ENCODE results near the gene FLNB.

The FLNB gene

DNA sequence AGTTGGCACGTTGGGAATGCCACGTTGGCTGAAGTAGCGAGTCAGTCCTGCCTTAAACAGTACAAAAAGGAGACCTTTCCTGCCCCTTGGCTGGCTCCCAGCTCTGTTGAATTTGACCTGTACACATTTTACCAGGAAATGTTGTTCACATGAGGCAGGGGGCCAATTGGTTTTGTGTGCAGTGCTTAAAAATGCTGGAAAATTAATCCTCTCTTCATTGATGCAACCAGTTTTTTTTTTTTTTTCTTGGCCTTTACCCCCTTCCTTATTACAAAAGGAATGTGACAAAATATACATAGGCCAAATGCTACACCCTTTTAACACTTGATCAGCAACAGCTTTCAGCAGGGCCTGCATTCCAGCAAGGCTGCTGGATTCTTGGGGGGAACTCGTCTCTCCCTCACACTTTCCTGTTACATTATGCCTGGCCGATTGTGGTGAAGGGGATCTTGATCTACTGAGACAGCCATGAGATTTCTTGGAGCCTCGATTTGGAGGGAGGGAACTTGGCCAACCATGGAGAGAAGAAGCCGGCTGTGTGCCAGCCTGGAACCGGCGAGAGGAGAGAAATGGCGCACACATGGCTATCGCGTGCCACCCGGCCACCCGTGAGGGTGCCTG lies 109.4 kb downstream of the FLNB start:
- peaks cover 0 to 81% of the 10 kb centered on the region in 2 experiments; a peak in 2 of 3 replicates for H3K36me3 ChIP-seq (ENCODE audit: control insufficient read depth in 2 of 2, insufficient read depth in 1 of 2, low read length in 2 of 2)
- H3K27ac ChIP-seq (ENCODE audit: extremely low read depth, low read depth, low read length) = no peak overlapping the region
- CTCF ChIA-PET = no interaction called here
- TF ChIP-seq ZNF473 (tag by site-specific recombination; IDR thresholded peaks at IDR 0.05) (no peak), BCL11B (tag by site-specific recombination; IDR thresholded peaks at IDR 0.05; ENCODE audit: low read depth) (no peak), HOXD13 (CRISPR knock-in tag; IDR thresholded peaks at IDR 0.05; ENCODE audit: borderline replicate concordance) (no peak), SP3 (tag by site-specific recombination; IDR thresholded peaks at IDR 0.05) (no peak), BCL11A (tag by site-specific recombination; IDR thresholded peaks at IDR 0.05; ENCODE audit: low read depth) (no peak), GLIS2 (tag by site-specific recombination; IDR thresholded peaks at IDR 0.05) (no peak), BCL6B (tag by site-specific recombination; IDR thresholded peaks at IDR 0.05) (no peak)
- H3K4me3 ChIP-seq (ENCODE audit: low read depth, low read length) = no peak overlapping the region
- H3K4me1 ChIP-seq (ENCODE audit: control insufficient read depth, insufficient read depth, low read length) = no peaks in the 10 kb centered on the region
- H3K9me3 ChIP-seq (ENCODE audit: control insufficient read depth, insufficient read depth, low read depth, low read length) = no peaks in the 10 kb centered on the region
- POLR2A ChIA-PET = no interaction called here

GRCh38 chr3:58119186-58119585 lies 111.0 kb downstream of the FLNB start:
- TF ChIP-seq ZBTB8A (tag by site-specific recombination; IDR thresholded peaks at IDR 0.05) (no peak), ZNF785 (tag by site-specific recombination; IDR thresholded peaks at IDR 0.05) (no peak), ZNF311 (tag by site-specific recombination; IDR thresholded peaks at IDR 0.05; ENCODE audit: borderline replicate concordance) (no peak), ZNF266 (tag by site-specific recombination; IDR thresholded peaks at IDR 0.05; ENCODE audit: low read depth) (no peak), ZNF16 (tag by site-specific recombination; IDR thresholded peaks at IDR 0.05; ENCODE audit: low read depth) (no peak), WT1 (tag by site-specific recombination; IDR thresholded peaks at IDR 0.05) (no peak), ZFHX2 (tag by site-specific recombination; conservative IDR thresholded peaks at IDR 0.05) (no peak), ZNF548 (tag by site-specific recombination; IDR thresholded peaks at IDR 0.05) (no peak), ZNF76 (tag by site-specific recombination; IDR thresholded peaks at IDR 0.05; ENCODE audit: borderline replicate concordance, low read depth) (no peak), ZNF175 (tag by site-specific recombination; IDR thresholded peaks at IDR 0.05) (no peak), ZNF114 (tag by site-specific recombination; IDR thresholded peaks at IDR 0.05) (no peak), ZNF449 (tag by site-specific recombination; IDR thresholded peaks at IDR 0.05) (no peak), ZNF366 (tag by site-specific recombination; conservative IDR thresholded peaks at IDR 0.05) (no peak), ZNF555 (tag by site-specific recombination; conservative IDR thresholded peaks at IDR 0.05) (no peak), ZNF514 (tag by site-specific recombination; IDR thresholded peaks at IDR 0.05) (no peak)
- TF ChIP-seq, protein P1, sequence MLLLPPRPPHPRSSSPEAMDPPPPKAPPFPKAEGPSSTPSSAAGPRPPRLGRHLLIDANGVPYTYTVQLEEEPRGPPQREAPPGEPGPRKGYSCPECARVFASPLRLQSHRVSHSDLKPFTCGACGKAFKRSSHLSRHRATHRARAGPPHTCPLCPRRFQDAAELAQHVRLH (tag by site-specific recombination; IDR thresholded peaks at IDR 0.05) = no peak
- TF ChIP-seq, protein P2, sequence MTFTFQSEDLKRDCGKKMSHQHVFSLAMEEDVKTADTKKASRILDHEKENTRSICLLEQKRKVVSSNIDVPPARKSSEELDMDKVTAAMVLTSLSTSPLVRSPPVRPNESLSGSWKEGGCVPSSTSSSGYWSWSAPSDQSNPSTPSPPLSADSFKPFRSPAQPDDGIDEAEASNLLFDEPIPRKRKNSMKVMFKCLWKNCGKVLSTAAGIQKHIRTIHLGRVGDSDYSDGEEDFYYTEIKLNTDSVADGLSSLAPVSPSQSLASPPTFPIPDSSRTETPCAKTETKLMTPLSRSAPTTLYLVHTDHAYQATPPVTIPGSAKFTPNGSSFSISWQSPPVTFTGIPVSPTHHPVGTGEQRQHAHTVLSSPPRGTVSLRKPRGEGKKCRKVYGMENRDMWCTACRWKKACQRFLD (tag by site-specific recombination; IDR thresholded peaks at IDR 0.05) = no peak

More at GRCh38 chr3:58119186-58119585, 111.0 kb downstream of the FLNB start:
- Histone ChIP-seq H3K9me3 (ENCODE audit: control insufficient read depth, insufficient read depth, low read depth, low read length) (no peaks in the 10 kb centered on the region), H3K36me3 (ENCODE audit: control insufficient read depth in 2 of 2, insufficient read depth in 1 of 2, low read length in 2 of 2) (peaks cover 0 to 82% of the 10 kb centered on the region in 2 experiments; a peak in 2 of 3 replicates), H3K4me3 (ENCODE audit: low read depth, low read length) (no peak overlapping the region), H3K4me1 (ENCODE audit: control insufficient read depth, insufficient read depth, low read length) (no peaks in the 10 kb centered on the region), H3K27ac (ENCODE audit: extremely low read depth, low read depth, low read length) (no peak overlapping the region)
- CTCF ChIA-PET = interaction anchor here (0.6 to 1.1 kb wide), 2 partner anchors 157 to 195 kb away, joined by 3 to 4 read pairs; no protein-coding TSS in a partner anchor
- POLR2A ChIA-PET = no interaction called here

All from HEK293 (cell line).